HepG2 (cell line): ENCODE results near the gene CES2. TPM values are rescaled to one million over a fixed set of nuclear protein-coding genes. Genes with fewer than 3 reads are reported as not detected.

Experiments used
- ARNTL ChIP-seq: sonication (generic); formaldehyde crosslinking; IDR thresholded peaks from 2 replicates; pipeline ENCODE4 v1.4.0; 2020; ENCODE audit warnings: mild to moderate bottlenecking, missing genetic modification reagents
- BCL6 ChIP-seq: IDR thresholded peaks from 2 replicates; pipeline ENCODE4 v1.6.1; 2016; ENCODE audit warnings: missing genetic modification reagents, missing compliant biosample characterization
- FOXA3 ChIP-seq: IDR thresholded peaks from 2 replicates; pipeline ENCODE4 v1.6.1; 2016; ENCODE audit warnings: missing genetic modification reagents, missing compliant biosample characterization
- KDM2A ChIP-seq: sonication (generic); formaldehyde crosslinking; IDR thresholded peaks from 2 replicates; pipeline ENCODE4 v1.4.0; 2020; ENCODE audit warnings: low read depth, missing genetic modification reagents, borderline replicate concordance
- MEIS2 ChIP-seq: sonication (generic); formaldehyde crosslinking; IDR thresholded peaks from 2 replicates; pipeline ENCODE4 v1.9.0; 2021; ENCODE audit warnings: mild to moderate bottlenecking, missing genetic modification reagents
- PHF5A ChIP-seq: IDR thresholded peaks from one replicate; pipeline ENCODE4 v1.6.1; 2018; ENCODE audit warnings: low read depth, missing genetic modification reagents; ENCODE audit not compliant: unreplicated experiment
- RAD21 ChIP-seq: fragments of 450-650 bp; formaldehyde crosslinking; IDR thresholded peaks from 2 replicates; pipeline ENCODE4 v1.5.0; 2020; ENCODE audit warnings: mild to moderate bottlenecking
- REPIN1 ChIP-seq: sonication (generic); formaldehyde crosslinking; IDR thresholded peaks from 2 replicates; pipeline ENCODE4 v1.8.0; 2022; ENCODE audit warnings: missing genetic modification reagents, low read depth, mild to moderate bottlenecking, borderline replicate concordance
- SIN3A ChIP-seq: IDR thresholded peaks from 2 replicates; pipeline ENCODE4 v1.6.1; 2011; ENCODE audit warnings: low read depth, mild to moderate bottlenecking, control low read depth, low read length, borderline replicate concordance
- SOX13 ChIP-seq, 3 experiments: fragments of 450-650 bp in 1 of 3; sonication (generic) in 1 of 3; formaldehyde crosslinking in 1 of 3; IDR thresholded peaks in 2 of 3; conservative IDR thresholded peaks in 1 of 3; 2 replicates each; pipeline versions ENCODE4 v1.5.0 to v1.6.1; 2016 to 2020; ENCODE audit warnings: antibody characterized with exemption in 1 of 3, mild to moderate bottlenecking in 1 of 3, missing compliant biosample characterization in 1 of 3, missing genetic modification reagents in 1 of 3, moderate library complexity in 1 of 3
- STAG1 ChIP-seq: sonication (generic); formaldehyde crosslinking; IDR thresholded peaks from 2 replicates; pipeline ENCODE4 v1.4.0; 2020; ENCODE audit warnings: missing genetic modification reagents
- TARDBP ChIP-seq: sonication (generic); formaldehyde crosslinking; IDR thresholded peaks from 2 replicates; pipeline ENCODE4 v1.8.0; 2022; ENCODE audit warnings: mild to moderate bottlenecking, missing genetic modification reagents
- YEATS2 ChIP-seq: sonication (generic); formaldehyde crosslinking; IDR thresholded peaks from 2 replicates; pipeline ENCODE4 v1.4.0; 2020; ENCODE audit warnings: missing genetic modification reagents, borderline replicate concordance
- ZFX ChIP-seq: sonication (generic); formaldehyde crosslinking; IDR thresholded peaks from 2 replicates; pipeline ENCODE4 v1.4.0; 2020; ENCODE audit warnings: mild to moderate bottlenecking, low read depth, missing genetic modification reagents, moderate library complexity
- ZNF280B ChIP-seq: sonication (generic); formaldehyde crosslinking; IDR thresholded peaks from 2 replicates; pipeline ENCODE4 v1.5.0; 2020; ENCODE audit warnings: missing genetic modification reagents, mild to moderate bottlenecking, borderline replicate concordance
- ZNF800 ChIP-seq: sonication (generic); formaldehyde crosslinking; IDR thresholded peaks from 2 replicates; pipeline ENCODE4 v1.4.0; 2020; ENCODE audit warnings: missing genetic modification reagents
- polyA plus RNA-seq, 8 experiments: library from polyadenylated mRNA; depleted of rRNA in 3 of 8; stranded (reverse) in 7 of 8; unstranded in 1 of 8; fragments of >200 nt; fragmentation: Illumina TruSeq in 4 of 8; extraction: Trizol in 4 of 8; gene quantifications; 2 replicates each; pipeline versions ENCODE4 v1.2.1 to v1.2.3, GENCODE V29; 2011 to 2016; ENCODE audit warnings: low read depth in 4 of 8, missing spikeins in 1 of 8, mixed read lengths in 1 of 8; ENCODE audit not compliant: insufficient read depth in 1 of 8
- total RNA-seq, 5 experiments: library from RNA; depleted of rRNA; stranded (reverse); fragments of >200 nt; fragmentation: Illumina TruSeq; extraction: Trizol; gene quantifications; 2 replicates each; pipeline ENCODE4 v1.2.3, GENCODE V29; 2016; ENCODE audit warnings: low read depth in 1 of 5
- TF ChIP-seq, protein P1 (sequence below), 2 experiments: sonication (generic) in 1 of 2; formaldehyde crosslinking in 1 of 2; IDR thresholded peaks; 2 replicates each; pipeline versions ENCODE4 v1.4.0 to v1.6.1; 2018 to 2020; ENCODE audit warnings: missing genetic modification reagents in 2 of 2, borderline replicate concordance in 1 of 2, low read depth in 1 of 2, mild to moderate bottlenecking in 1 of 2, missing biosample characterization in 1 of 2
- TF ChIP-seq, protein P2 (sequence below): sonication (generic); formaldehyde crosslinking; conservative IDR thresholded peaks from 2 replicates; pipeline ENCODE4 v1.4.0; 2020; ENCODE audit warnings: missing genetic modification reagents

Gene CES2
- total and polyA plus RNA-seq, 2 of the 13 experiments (the other 11 are each of a cell fraction or from before 2014, with no cell fraction given) = 50.6 to 63.8 TPM

- TF ChIP-seq, protein P1, sequence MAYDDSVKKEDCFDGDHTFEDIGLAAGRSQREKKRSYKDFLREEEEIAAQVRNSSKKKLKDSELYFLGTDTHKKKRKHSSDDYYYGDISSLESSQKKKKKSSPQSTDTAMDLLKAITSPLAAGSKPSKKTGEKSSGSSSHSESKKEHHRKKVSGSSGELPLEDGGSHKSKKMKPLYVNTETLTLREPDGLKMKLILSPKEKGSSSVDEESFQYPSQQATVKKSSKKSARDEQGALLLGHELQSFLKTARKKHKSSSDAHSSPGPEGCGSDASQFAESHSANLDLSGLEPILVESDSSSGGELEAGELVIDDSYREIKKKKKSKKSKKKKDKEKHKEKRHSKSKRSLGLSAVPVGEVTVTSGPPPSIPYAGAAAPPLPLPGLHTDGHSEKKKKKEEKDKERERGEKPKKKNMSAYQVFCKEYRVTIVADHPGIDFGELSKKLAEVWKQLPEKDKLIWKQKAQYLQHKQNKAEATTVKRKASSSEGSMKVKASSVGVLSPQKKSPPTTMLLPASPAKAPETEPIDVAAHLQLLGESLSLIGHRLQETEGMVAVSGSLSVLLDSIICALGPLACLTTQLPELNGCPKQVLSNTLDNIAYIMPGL (CRISPR knock-in tag; IDR thresholded peaks at IDR 0.05; ENCODE audit: borderline replicate concordance in 1 of 2, low read depth in 1 of 2) = peak in 1 of 2 experiments; percentile 80; a peak in 3 of 4 replicates
- TF ChIP-seq FOXA3 (peak; percentile 44), RAD21 (CRISPR knock-in tag) (peak; percentile 76), REPIN1 (CRISPR knock-in tag) (no peak), PHF5A (no peak), SOX13 (IDR thresholded peaks at IDR 0.05) (no peak), SOX13 (CRISPR knock-in tag; conservative IDR thresholded peaks at IDR 0.05 in 1 of 2, IDR thresholded peaks at IDR 0.05 in 1 of 2) (peak in 1 of 2 experiments; percentile 28; a peak in 1 of 4 replicates), ZNF280B (CRISPR knock-in tag) (peak; percentile 25; the same call in 1 of the 2 replicates), ARNTL (CRISPR knock-in tag) (0 out of 2 replicates have a peak, but pooled peaks have one; percentile 32), ZNF800 (CRISPR knock-in tag) (0 out of 2 replicates have a peak, but pooled peaks have one; percentile 55), TARDBP (CRISPR knock-in tag) (no peak), SIN3A (0 out of 2 replicates have a peak, but pooled peaks have one; percentile 58), MEIS2 (CRISPR knock-in tag) (peak; percentile 39; the same call in 1 of the 2 replicates), YEATS2 (CRISPR knock-in tag) (0 out of 2 replicates have a peak, but pooled peaks have one; percentile 37), KDM2A (CRISPR knock-in tag) (peak; percentile 21; the same call in 1 of the 2 replicates), ZFX (CRISPR knock-in tag) (no peak; the same call in 1 of the 2 replicates), BCL6 (CRISPR knock-in tag) (peak; percentile 45; the same call in 1 of the 2 replicates), STAG1 (CRISPR knock-in tag) (peak; percentile 89)
- TF ChIP-seq, protein P2, sequence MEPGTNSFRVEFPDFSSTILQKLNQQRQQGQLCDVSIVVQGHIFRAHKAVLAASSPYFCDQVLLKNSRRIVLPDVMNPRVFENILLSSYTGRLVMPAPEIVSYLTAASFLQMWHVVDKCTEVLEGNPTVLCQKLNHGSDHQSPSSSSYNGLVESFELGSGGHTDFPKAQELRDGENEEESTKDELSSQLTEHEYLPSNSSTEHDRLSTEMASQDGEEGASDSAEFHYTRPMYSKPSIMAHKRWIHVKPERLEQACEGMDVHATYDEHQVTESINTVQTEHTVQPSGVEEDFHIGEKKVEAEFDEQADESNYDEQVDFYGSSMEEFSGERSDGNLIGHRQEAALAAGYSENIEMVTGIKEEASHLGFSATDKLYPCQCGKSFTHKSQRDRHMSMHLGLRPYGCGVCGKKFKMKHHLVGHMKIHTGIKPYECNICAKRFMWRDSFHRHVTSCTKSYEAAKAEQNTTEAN (CRISPR knock-in tag) = no peak
These were observed 12.2 kb downstream of the CES2 start (continued) for GRCh38 chr16:66947302-66948065.
